ENCODE measurements around the gene GPR37L1.
A peak's percentile ranks its signal among the peaks of the same experiment; 100 is the strongest.

GPR37L1 gene

GRCh38 chr1:202152399-202152798, 29.7 kb downstream of the GPR37L1 start:
- no peak for DNase-seq (ENCODE audit: low spot score)
- TF ChIP-seq CTCF (IDR thresholded peaks at IDR 0.05; ENCODE audit: borderline replicate concordance, control extremely low read depth, extremely low read depth, insufficient read depth, missing control alignments) = no peak
- in situ Hi-C loops (cut with MboI; ENCODE audit: low sequenced_read_pairs, unreplicated experiment) = no loop called here

- in situ Hi-C loops (cut with MboI; ENCODE audit: low sequenced_read_pairs, unreplicated experiment) = no loop called here
- DNase-seq (ENCODE audit: low spot score) = no peak
- no peak for TF ChIP-seq CTCF (IDR thresholded peaks at IDR 0.05; ENCODE audit: borderline replicate concordance, control extremely low read depth, extremely low read depth, insufficient read depth, missing control alignments)
These were observed 30.6 kb downstream of the GPR37L1 start for GRCh38 chr1:202153284-202153683.

- in situ Hi-C loops (cut with MboI; ENCODE audit: low sequenced_read_pairs, unreplicated experiment) = no loop called here
- TF ChIP-seq CTCF (IDR thresholded peaks at IDR 0.05; ENCODE audit: borderline replicate concordance, control extremely low read depth, extremely low read depth, insufficient read depth, missing control alignments) = no peak
- no peak for DNase-seq (ENCODE audit: low spot score)
These were observed 31.5 kb downstream of the GPR37L1 start for GRCh38 chr1:202154148-202154765.

- in situ Hi-C loops (cut with MboI; ENCODE audit: low sequenced_read_pairs, unreplicated experiment) = no loop called here
- peak; percentile 48 for TF ChIP-seq CTCF (IDR thresholded peaks at IDR 0.05; ENCODE audit: borderline replicate concordance, control extremely low read depth, extremely low read depth, insufficient read depth, missing control alignments)
- no peak for DNase-seq (ENCODE audit: low spot score)
These were observed 32.2 kb downstream of the GPR37L1 start for GRCh38 chr1:202154766-202155477.

- DNase-seq (ENCODE audit: low spot score) = no peak
- no peak for TF ChIP-seq CTCF (IDR thresholded peaks at IDR 0.05; ENCODE audit: borderline replicate concordance, control extremely low read depth, extremely low read depth, insufficient read depth, missing control alignments)
- in situ Hi-C loops (cut with MboI; ENCODE audit: low sequenced_read_pairs, unreplicated experiment) = no loop called here
These were observed 32.8 kb downstream of the GPR37L1 start for GRCh38 chr1:202155478-202156021.

- in situ Hi-C loops (cut with MboI; ENCODE audit: low sequenced_read_pairs, unreplicated experiment) = no loop called here
- TF ChIP-seq CTCF (IDR thresholded peaks at IDR 0.05; ENCODE audit: borderline replicate concordance, control extremely low read depth, extremely low read depth, insufficient read depth, missing control alignments) = no peak
These were observed 33.9 kb downstream of the GPR37L1 start for GRCh38 chr1:202156590-202156989.

More at GRCh38 chr1:202156590-202156989, 33.9 kb downstream of the GPR37L1 start:
- no peak for DNase-seq (ENCODE audit: low spot score)

Data from GM13976 (cell line).